SIG-M5 treated with dmso at 0.1 percent for 504 hours (cell line): Measurements from ENCODE around the gene MT1F.
"Not testable (repeated sequence)": the region's sequence is repeated elsewhere in the genome, so short reads cannot be mapped to it uniquely, and the experiment has no call there.

ENCODE experiments used
- DNase-seq: peaks from one replicate; lab custom pipeline; 2025; ENCODE audit not compliant: unreplicated experiment; lab: John Stamatoyannopoulos, UW

Gene MT1F

GRCh38 chr16:56669840-56670619 is 12.3 kb downstream of the MT1F start:
- peak; percentile 21 for DNase-seq

GRCh38 chr16:56670620-56670934 is 12.8 kb downstream of the MT1F start:
- DNase-seq: no peak

DNA sequence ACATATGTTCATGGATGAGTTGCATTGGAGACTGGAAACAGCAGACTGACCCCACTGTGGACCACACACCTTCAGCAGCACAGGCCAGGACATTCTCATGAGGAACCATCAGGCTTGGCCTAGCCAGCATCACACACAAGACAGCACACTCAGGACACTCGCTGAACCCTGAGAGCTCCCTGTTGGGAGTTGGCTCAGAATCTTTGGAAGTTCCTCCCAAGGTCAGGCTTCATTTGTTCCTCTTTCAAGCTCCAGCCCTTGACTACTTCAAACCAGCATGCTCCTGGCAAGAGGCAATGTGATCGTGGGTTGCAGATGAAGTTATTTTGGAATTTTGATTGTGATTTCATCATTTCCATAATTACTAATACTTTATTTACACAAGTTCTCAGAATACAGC is 13.9 kb downstream of the MT1F start:
- not testable (repeated sequence) for DNase-seq

DNA sequence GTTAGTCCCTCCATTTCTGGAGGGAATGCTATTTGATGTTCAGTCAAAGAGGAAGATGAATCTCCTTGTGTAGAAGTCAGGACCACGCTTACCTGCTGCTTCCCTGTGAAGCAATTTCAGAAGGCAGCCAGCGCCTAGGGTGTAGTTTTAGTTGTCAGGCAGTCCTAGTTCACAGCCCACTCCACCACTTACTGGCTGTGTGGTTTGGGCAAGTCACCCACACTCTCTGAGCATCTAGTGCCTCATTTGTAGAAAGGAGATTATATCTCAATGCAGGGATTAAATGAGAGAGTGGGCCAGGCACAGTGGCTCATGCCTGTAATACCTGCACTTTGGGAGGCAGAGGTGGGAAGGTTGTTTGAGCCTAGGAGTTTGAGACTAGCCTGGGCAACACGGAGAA is 14.4 kb downstream of the MT1F start:
- not testable (repeated sequence) for DNase-seq

DNA sequence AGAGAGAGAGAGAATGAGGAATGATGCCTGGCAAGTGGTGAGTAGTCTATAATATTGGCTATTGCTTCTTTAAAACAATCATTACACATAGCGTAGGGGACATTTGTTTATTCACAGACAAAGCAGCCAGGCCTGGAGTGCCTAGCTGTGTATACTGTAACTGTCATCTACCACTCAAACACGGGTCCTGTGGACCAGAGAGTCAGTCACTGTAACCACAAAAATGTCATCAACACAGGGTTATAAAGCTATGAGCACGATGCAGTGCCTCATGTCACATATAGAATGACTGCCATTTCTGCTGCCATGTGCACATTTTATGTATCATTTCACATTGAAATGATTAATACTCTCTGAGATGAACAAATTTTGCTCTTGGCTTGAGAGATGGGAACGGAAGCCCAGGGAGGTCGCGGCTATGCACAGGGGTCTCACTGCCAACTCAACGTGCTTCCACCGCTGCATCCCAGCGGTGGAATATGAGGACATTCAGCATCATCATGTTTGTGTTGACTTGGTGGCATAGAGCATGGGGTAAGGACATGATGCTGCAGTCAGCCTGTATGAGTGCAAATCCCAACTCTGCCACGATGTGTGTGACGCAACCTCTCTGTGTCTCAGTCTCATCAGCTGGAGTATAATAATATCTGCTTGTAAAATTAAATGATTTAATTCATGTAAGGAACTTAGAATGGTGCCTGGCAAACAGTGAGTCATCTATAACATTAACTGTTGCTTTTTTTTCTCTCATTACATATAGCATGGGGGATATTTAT is 15.2 kb downstream of the MT1F start:
- DNase-seq: peak; percentile 21

GRCh38 chr16:56673921-56674320 is 16.2 kb downstream of the MT1F start:
- DNase-seq: peak; percentile 48

DNA sequence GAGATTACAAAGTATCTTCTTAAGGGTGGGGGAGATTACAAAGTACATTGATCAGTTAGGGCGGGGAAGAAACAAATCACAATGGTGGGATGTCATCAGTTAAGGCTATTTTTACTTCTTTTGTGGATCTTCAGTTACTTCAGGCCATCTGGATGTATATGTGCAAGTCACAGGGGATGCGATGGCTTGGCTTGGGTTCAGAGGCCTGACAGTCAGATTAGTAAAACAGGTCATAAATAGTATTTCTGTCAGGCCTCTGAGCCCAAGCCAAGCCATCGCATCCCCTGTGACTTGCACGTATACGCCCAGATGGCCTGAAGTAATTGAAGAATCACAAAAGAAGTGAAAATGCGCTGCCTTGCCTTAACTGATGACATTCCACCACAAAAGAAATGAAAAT is 16.8 kb downstream of the MT1F start:
- not testable (repeated sequence) for DNase-seq

- no peak for DNase-seq
These were observed 18.0 kb downstream of the MT1F start for GRCh38 chr16:56675685-56676210.

GRCh38 chr16:56677474-56677873 is 19.7 kb downstream of the MT1F start:
- no peak for DNase-seq

GRCh38 chr16:56679078-56679730 is 21.4 kb downstream of the MT1F start:
- DNase-seq: no peak

GRCh38 chr16:56679818-56680217 is 22.1 kb downstream of the MT1F start:
- DNase-seq: no peak

GRCh38 chr16:56681939-56682702 is 24.4 kb downstream of the MT1F start, which contains the start of gene MT1X:
MT1X (plus strand) TSS chr16:56682470; CDS start chr16:56682541, 71 bp downstream.
- DNase-seq: peak; percentile 85

DNA sequence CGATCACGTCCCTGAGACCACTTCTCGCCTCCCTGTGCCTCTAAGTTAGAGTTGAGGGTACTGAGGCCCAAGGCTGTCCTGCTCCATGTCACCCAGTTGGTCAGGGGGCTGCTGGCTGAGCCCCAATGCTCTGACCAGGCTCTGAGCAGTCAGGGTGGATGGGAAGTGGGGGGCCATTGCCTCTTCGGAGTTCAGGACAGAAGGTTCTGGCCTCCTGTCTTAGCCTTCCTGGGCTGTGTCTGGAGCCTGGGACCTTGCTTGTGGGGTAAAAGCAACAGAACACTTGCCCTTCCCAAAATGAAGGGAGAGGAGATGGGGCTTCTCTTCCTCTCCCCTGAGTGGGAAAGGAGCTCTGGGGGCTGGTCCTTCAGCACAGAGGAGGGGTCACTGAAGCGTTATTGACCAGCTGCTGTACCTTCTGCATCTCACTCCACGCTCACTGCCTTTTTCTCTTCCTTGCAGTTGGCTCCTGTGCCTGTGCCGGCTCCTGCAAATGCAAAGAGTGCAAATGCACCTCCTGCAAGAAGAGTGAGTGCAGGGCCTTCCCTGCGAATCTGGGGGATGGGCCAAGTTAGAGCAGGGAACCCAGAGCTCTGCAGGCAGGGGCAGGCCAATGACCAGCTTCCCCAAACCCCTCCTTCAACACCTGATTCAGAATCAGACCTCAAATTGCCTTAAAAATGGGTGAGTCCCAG is 25.1 kb downstream of the MT1F start:
- DNase-seq: no peak

- no peak for DNase-seq
These were observed 25.8 kb downstream of the MT1F start for GRCh38 chr16:56683424-56684172.

- DNase-seq: no peak
These were observed 26.6 kb downstream of the MT1F start for GRCh38 chr16:56684256-56684925.

GRCh38 chr16:56684926-56685590 is 27.3 kb downstream of the MT1F start:
- DNase-seq: no peak

GRCh38 chr16:56686758-56687157 is 29.0 kb downstream of the MT1F start:
- no peak for DNase-seq

- DNase-seq: no peak
These were observed 31.0 kb downstream of the MT1F start for GRCh38 chr16:56688762-56689161.
